IMR-90 (cell line): ENCODE measurements around the gene PAAF1. TPM values are rescaled to one million over a fixed set of nuclear protein-coding genes. Genes with fewer than 3 reads are reported as not detected.

Experiments used
- ATAC-seq: fragments of 200-7000 bp; cut with Tn5 transposase; 2 replicates; pipeline ENCODE4 v1.9.1; 2020; ENCODE audit warnings: low read depth, mild to moderate bottlenecking, moderate library complexity
- BruUV-seq: library from RNA; stranded (reverse); fragments of 400-500 nt; replicated peaks from 2 replicates; lab custom pipeline; 2021; lab: Mats Ljungman, UMichigan
- CTCF ChIA-PET: fragments of 300-600 bp; formaldehyde crosslinking; extraction: SDS; loops from one replicate; lab custom pipeline; 2021; ENCODE audit warnings: antibody characterized with exemption; lab: Yijun Ruan, JAX
- POLR2A ChIA-PET: fragments of 300-600 bp; sonication (Branson Sonifier 250); formaldehyde crosslinking; loops from one replicate; lab custom pipeline; 2022; ENCODE audit warnings: antibody characterized with exemption; ENCODE audit not compliant: unreplicated experiment; lab: Charles Lee
- DNase-seq: peaks from one replicate; pipeline ENCODE4 v3.0.0; 2013
- H2AFZ ChIP-seq: replicated peaks from 2 replicates; pipeline ENCODE3; 2013; ENCODE audit warnings: low read length, mild to moderate bottlenecking; ENCODE audit not compliant: poor library complexity
- H2AK5ac ChIP-seq: 2 replicates; pipeline ENCODE4 v1.6.1; 2013; ENCODE audit warnings: low read depth, low read length, inconsistent platforms
- H2AK9ac ChIP-seq: replicated peaks from 2 replicates; pipeline ENCODE3; 2013; ENCODE audit warnings: mild to moderate bottlenecking, low read depth, low read length, moderate library complexity; ENCODE audit not compliant: poor library complexity
- H2BK120ac ChIP-seq: 2 replicates; pipeline ENCODE4 v1.6.1; 2013; ENCODE audit warnings: low read depth, low read length, inconsistent platforms
- H2BK15ac ChIP-seq: 3 replicates; pipeline ENCODE4 v1.6.1; 2013; ENCODE audit warnings: low read depth, low read length, inconsistent platforms
- H2BK20ac ChIP-seq: 2 replicates; pipeline ENCODE4 v1.6.1; 2013; ENCODE audit warnings: low read depth, mild to moderate bottlenecking, inconsistent platforms, low read length, moderate library complexity
- H2BK5ac ChIP-seq: 2 replicates; pipeline ENCODE4 v1.6.1; 2013; ENCODE audit warnings: mild to moderate bottlenecking, low read depth, low read length, inconsistent platforms; ENCODE audit not compliant: poor library complexity, severe bottlenecking
- H3K14ac ChIP-seq: replicated peaks from 2 replicates; pipeline ENCODE4 v1.6.1; 2013; ENCODE audit warnings: low read depth, low read length, inconsistent platforms
- H3K18ac ChIP-seq: 2 replicates; pipeline ENCODE4 v1.6.1; 2013; ENCODE audit warnings: low read depth, low read length, control low read depth
- H3K23ac ChIP-seq: 2 replicates; pipeline ENCODE4 v1.6.1; 2013; ENCODE audit warnings: low read depth, low read length, inconsistent platforms
- H3K27ac ChIP-seq: 2 replicates; pipeline ENCODE4 v1.5.1; 2013; ENCODE audit warnings: mild to moderate bottlenecking, control low read depth, low read length; ENCODE audit not compliant: insufficient read depth
- H3K27me3 ChIP-seq: 2 replicates; pipeline ENCODE4 v1.6.1; 2013; ENCODE audit warnings: low read length; ENCODE audit not compliant: control insufficient read depth, insufficient read depth
- H3K36me3 ChIP-seq: 2 replicates; pipeline ENCODE4 v1.6.1; 2013; ENCODE audit warnings: low read length, mixed read lengths; ENCODE audit not compliant: control insufficient read depth, insufficient read depth
- H3K4ac ChIP-seq: 2 replicates; pipeline ENCODE4 v1.6.1; 2013; ENCODE audit warnings: low read depth, low read length, inconsistent platforms
- H3K4me1 ChIP-seq: 2 replicates; pipeline ENCODE4 v1.6.1; 2013; ENCODE audit warnings: low read length, mixed read lengths; ENCODE audit not compliant: control insufficient read depth, insufficient read depth
- H3K4me2 ChIP-seq: 2 replicates; pipeline ENCODE4 v1.6.1; 2013; ENCODE audit warnings: low read depth, mild to moderate bottlenecking, control low read depth, low read length, moderate library complexity
- H3K4me3 ChIP-seq: 2 replicates; pipeline ENCODE4 v1.5.1; 2013; ENCODE audit warnings: low read depth, mild to moderate bottlenecking, control low read depth, low read length, moderate library complexity; ENCODE audit not compliant: insufficient read depth
- H3K56ac ChIP-seq: 2 replicates; pipeline ENCODE4 v1.6.1; 2013; ENCODE audit warnings: low read length, inconsistent platforms; ENCODE audit not compliant: insufficient read depth; ENCODE audit errors: extremely low read depth
- H3K79me1 ChIP-seq, 2 experiments: 2 replicates each; pipeline ENCODE4 v1.6.1; 2013; ENCODE audit warnings: low read length in 2 of 2, inconsistent platforms in 1 of 2, low read depth in 1 of 2
- H3K9ac ChIP-seq: 2 replicates; pipeline ENCODE4 v1.6.1; 2013; ENCODE audit warnings: low read depth, low read length, control low read depth
- H3K9me1 ChIP-seq: 2 replicates; pipeline ENCODE4 v1.6.1; 2013; ENCODE audit warnings: low read length, inconsistent platforms; ENCODE audit not compliant: insufficient read depth
- H3K9me3 ChIP-seq: 2 replicates; pipeline ENCODE4 v1.6.1; 2013; ENCODE audit warnings: low read length; ENCODE audit not compliant: control insufficient read depth, insufficient read depth
- H4K20me1 ChIP-seq: 2 replicates; pipeline ENCODE4 v1.6.1; 2013; ENCODE audit warnings: low read length, inconsistent platforms; ENCODE audit not compliant: insufficient read depth
- H4K5ac ChIP-seq: 2 replicates; pipeline ENCODE4 v1.6.1; 2013; ENCODE audit warnings: mild to moderate bottlenecking, low read depth, low read length, control low read depth
- H4K8ac ChIP-seq, 2 experiments: 2 replicates each; pipeline ENCODE4 v1.6.1; 2013; ENCODE audit warnings: low read depth in 2 of 2, low read length in 2 of 2, control low read depth in 1 of 2, inconsistent platforms in 1 of 2
- H4K91ac ChIP-seq: 2 replicates; pipeline ENCODE4 v1.6.1; 2013; ENCODE audit warnings: low read depth, low read length, inconsistent platforms; ENCODE audit not compliant: insufficient read depth
- BHLHE40 ChIP-seq: fragments of 150-350 bp; IDR thresholded peaks from 2 replicates; pipeline ENCODE4 v1.6.1; 2016; ENCODE audit warnings: mild to moderate bottlenecking, low read depth, low read length
- CEBPB ChIP-seq: IDR thresholded peaks from 2 replicates; pipeline ENCODE4 v1.6.1; 2012; ENCODE audit warnings: low read depth, low read length, improper control_type of control experiment
- CHD1 ChIP-seq: IDR thresholded peaks from 2 replicates; pipeline ENCODE4 v1.6.1; 2012; ENCODE audit warnings: low read depth, low read length, improper control_type of control experiment
- FOS ChIP-seq: fragments of 150-350 bp; IDR thresholded peaks from 2 replicates; pipeline ENCODE4 v1.6.1; 2016; ENCODE audit warnings: low read depth, low read length
- MAFK ChIP-seq: IDR thresholded peaks from 2 replicates; pipeline ENCODE4 v1.6.1; 2012; ENCODE audit warnings: low read depth, low read length, improper control_type of control experiment
- MAZ ChIP-seq: IDR thresholded peaks from 2 replicates; pipeline ENCODE4 v1.6.1; 2012; ENCODE audit warnings: low read depth, mild to moderate bottlenecking, low read length, improper control_type of control experiment, moderate library complexity, borderline replicate concordance
- MXI1 ChIP-seq: IDR thresholded peaks from 2 replicates; pipeline ENCODE4 v1.6.1; 2012; ENCODE audit warnings: low read depth, mild to moderate bottlenecking, low read length, moderate library complexity, borderline replicate concordance
- NFE2L2 ChIP-seq: fragments of 150-350 bp; IDR thresholded peaks from 2 replicates; pipeline ENCODE4 v1.6.1; 2016; ENCODE audit warnings: low read depth, mild to moderate bottlenecking, low read length
- POLR2A ChIP-seq: IDR thresholded peaks from 2 replicates; pipeline ENCODE4 v1.6.1; 2012; ENCODE audit warnings: mild to moderate bottlenecking, low read depth, low read length
- RAD21 ChIP-seq: IDR thresholded peaks from 2 replicates; pipeline ENCODE4 v1.6.1; 2012; ENCODE audit warnings: low read length, improper control_type of control experiment
- RCOR1 ChIP-seq: IDR thresholded peaks from 2 replicates; pipeline ENCODE4 v1.6.1; 2012; ENCODE audit warnings: mild to moderate bottlenecking, low read length, improper control_type of control experiment; ENCODE audit not compliant: insufficient replicate concordance
- RFX5 ChIP-seq: IDR thresholded peaks from 2 replicates; pipeline ENCODE4 v1.8.0; 2012; ENCODE audit warnings: low read depth, mild to moderate bottlenecking, low read length, moderate library complexity
- SMC3 ChIP-seq: fragments of 150-350 bp; IDR thresholded peaks from 2 replicates; pipeline ENCODE4 v1.6.1; 2016; ENCODE audit warnings: low read depth, mild to moderate bottlenecking, antibody characterized with exemption, low read length, moderate library complexity
- WGBS, 2 experiments: methylation state at CpG; one replicate each; pipeline versions ENCODE4 v1.1.5 to v1.1.7; 2013; ENCODE audit warnings: missing lambda C conversion rate in 2 of 2; ENCODE audit not compliant: insufficient read length in 1 of 2; ENCODE audit errors: extremely low coverage in 2 of 2; 5-methylcytosine and 5-hydroxymethylcytosine counted together
- dilution Hi-C: fragments of 300-500 bp; cut with HindIII; formaldehyde crosslinking; loops from one replicate; pipeline ENCODE4 v1.14.3; 2018; ENCODE audit warnings: low sequenced_read_pairs; ENCODE audit not compliant: unreplicated experiment
- in situ Hi-C: fragments of 300-500 bp; cut with MboI; formaldehyde crosslinking; loops from 3 replicates; pipeline ENCODE4 v1.14.3; 2019; ENCODE audit warnings: low sequenced_read_pairs, inconsistent platforms, mixed read lengths
- intact Hi-C: fragments of 100-400 bp; cut with micrococcal nuclease; formaldehyde crosslinking; loops from 2 replicates; pipeline ENCODE4 v1.10.0; 2022
- polyA plus RNA-seq, 3 experiments: library from polyadenylated mRNA; depleted of rRNA; stranded (reverse); fragments of >200 nt; gene quantifications; 2 replicates each; pipeline ENCODE4 v1.2.3, GENCODE V29; 2012; ENCODE audit warnings: low replicate concordance in 1 of 3
- total RNA-seq: library from RNA; depleted of rRNA; stranded (reverse); fragments of >200 nt; gene quantifications from 2 replicates; pipeline ENCODE4 v1.2.3, GENCODE V29; 2012
- TF ChIP-seq, protein P1 (sequence below): fragments of 150-350 bp; IDR thresholded peaks from 2 replicates; pipeline ENCODE4 v1.6.1; 2016; ENCODE audit warnings: low read depth, mild to moderate bottlenecking, low read length, moderate library complexity, borderline replicate concordance
- TF ChIP-seq, protein P2 (sequence below): fragments of 150-350 bp; IDR thresholded peaks from 2 replicates; pipeline ENCODE4 v1.6.1; 2017; ENCODE audit warnings: mild to moderate bottlenecking, antibody characterized with exemption, low read length, low read depth
- TF ChIP-seq, protein P3 (sequence below): conservative IDR thresholded peaks from 2 replicates; pipeline ENCODE4 v1.5.1; 2012; ENCODE audit warnings: mild to moderate bottlenecking, low read depth, low read length, improper control_type of control experiment

Gene PAAF1
- total and polyA plus RNA-seq, 2 of the 4 experiments (the other 2 are of a cell fraction) = 15.1 to 16.4 TPM

DNA sequence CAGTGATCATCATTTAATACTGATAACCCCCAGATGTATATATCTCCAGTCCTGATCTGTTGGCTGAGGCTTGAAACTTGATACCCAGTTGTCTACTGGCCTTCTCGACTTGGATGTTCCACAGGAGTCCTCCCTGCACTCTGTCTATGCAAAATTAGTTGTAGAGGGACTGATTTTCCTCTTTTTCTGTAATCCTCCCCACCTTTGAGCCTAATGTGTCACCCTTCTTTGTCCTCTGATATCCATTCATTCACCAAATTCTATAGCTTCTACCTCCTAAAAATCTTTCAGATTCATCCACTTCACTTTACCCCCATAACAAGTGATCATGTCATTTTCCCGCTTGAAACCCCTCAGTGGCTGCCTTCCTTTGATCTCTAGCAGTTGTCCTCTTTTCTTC is 16.6 kb upstream of the PAAF1 start:
- no peak overlapping the region for H3K9ac ChIP-seq
- peaks cover 2% of the 10 kb centered on the region; the same call in 1 of the 2 replicates for H3K36me3 ChIP-seq
- TF ChIP-seq SMC3 = no peak
- no peak for TF ChIP-seq RAD21
- no peak for TF ChIP-seq BHLHE40
- TF ChIP-seq CHD1 = no peak
- TF ChIP-seq RCOR1 = no peak
- no peak for TF ChIP-seq RFX5
- no peak for TF ChIP-seq MAFK
- TF ChIP-seq, protein P1, sequence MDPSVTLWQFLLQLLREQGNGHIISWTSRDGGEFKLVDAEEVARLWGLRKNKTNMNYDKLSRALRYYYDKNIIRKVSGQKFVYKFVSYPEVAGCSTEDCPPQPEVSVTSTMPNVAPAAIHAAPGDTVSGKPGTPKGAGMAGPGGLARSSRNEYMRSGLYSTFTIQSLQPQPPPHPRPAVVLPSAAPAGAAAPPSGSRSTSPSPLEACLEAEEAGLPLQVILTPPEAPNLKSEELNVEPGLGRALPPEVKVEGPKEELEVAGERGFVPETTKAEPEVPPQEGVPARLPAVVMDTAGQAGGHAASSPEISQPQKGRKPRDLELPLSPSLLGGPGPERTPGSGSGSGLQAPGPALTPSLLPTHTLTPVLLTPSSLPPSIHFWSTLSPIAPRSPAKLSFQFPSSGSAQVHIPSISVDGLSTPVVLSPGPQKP = no peak
- no peak for TF ChIP-seq POLR2A
- TF ChIP-seq, protein P2, sequence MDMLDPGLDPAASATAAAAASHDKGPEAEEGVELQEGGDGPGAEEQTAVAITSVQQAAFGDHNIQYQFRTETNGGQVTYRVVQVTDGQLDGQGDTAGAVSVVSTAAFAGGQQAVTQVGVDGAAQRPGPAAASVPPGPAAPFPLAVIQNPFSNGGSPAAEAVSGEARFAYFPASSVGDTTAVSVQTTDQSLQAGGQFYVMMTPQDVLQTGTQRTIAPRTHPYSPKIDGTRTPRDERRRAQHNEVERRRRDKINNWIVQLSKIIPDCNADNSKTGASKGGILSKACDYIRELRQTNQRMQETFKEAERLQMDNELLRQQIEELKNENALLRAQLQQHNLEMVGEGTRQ = no peak
- TF ChIP-seq FOS = no peak
- no peak for TF ChIP-seq NFE2L2
- no peak for TF ChIP-seq MAZ
- TF ChIP-seq MXI1 = no peak
- TF ChIP-seq, protein P3, sequence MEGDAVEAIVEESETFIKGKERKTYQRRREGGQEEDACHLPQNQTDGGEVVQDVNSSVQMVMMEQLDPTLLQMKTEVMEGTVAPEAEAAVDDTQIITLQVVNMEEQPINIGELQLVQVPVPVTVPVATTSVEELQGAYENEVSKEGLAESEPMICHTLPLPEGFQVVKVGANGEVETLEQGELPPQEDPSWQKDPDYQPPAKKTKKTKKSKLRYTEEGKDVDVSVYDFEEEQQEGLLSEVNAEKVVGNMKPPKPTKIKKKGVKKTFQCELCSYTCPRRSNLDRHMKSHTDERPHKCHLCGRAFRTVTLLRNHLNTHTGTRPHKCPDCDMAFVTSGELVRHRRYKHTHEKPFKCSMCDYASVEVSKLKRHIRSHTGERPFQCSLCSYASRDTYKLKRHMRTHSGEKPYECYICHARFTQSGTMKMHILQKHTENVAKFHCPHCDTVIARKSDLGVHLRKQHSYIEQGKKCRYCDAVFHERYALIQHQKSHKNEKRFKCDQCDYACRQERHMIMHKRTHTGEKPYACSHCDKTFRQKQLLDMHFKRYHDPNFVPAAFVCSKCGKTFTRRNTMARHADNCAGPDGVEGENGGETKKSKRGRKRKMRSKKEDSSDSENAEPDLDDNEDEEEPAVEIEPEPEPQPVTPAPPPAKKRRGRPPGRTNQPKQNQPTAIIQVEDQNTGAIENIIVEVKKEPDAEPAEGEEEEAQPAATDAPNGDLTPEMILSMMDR = no peak
- TF ChIP-seq CEBPB = no peak
- peaks cover 3% of the 10 kb centered on the region; the same call in 1 of the 2 replicates for H3K9me1 ChIP-seq
- no peak for DNase-seq
- H4K8ac ChIP-seq = no peak overlapping the region
- no peak overlapping the region for H3K4me2 ChIP-seq
- no CpG with 5 or more reads among the region's 2 CpGs for WGBS, 2 experiments
- no peak overlapping the region for H3K4me3 ChIP-seq
- H3K23ac ChIP-seq = no peak overlapping the region
- no peaks in the 10 kb centered on the region for H3K9me3 ChIP-seq
- no peaks in the 10 kb centered on the region for H3K4me1 ChIP-seq
- no peak overlapping the region for H3K18ac ChIP-seq
- no peak overlapping the region for H2AK5ac ChIP-seq
- H2BK20ac ChIP-seq = no peak overlapping the region
- no peak overlapping the region for H4K91ac ChIP-seq
- no peak overlapping the region for H2BK5ac ChIP-seq
- no peak for ATAC-seq
- H3K14ac ChIP-seq = no peak overlapping the region
- CTCF ChIA-PET = interaction anchor here (0.6 kb wide), 1 partner anchor 45 kb away, joined by 8 read pairs; no protein-coding TSS in a partner anchor
- H3K56ac ChIP-seq = no peak overlapping the region
- no peaks in the 10 kb centered on the region for H3K27me3 ChIP-seq
- H2AK9ac ChIP-seq = no peak overlapping the region
- no peaks in the 10 kb centered on the region; a peak in 1 of 4 replicates for H3K79me1 ChIP-seq
- POLR2A ChIA-PET = no interaction called here
- no peak overlapping the region for H3K4ac ChIP-seq
- dilution Hi-C loops = no loop called here
- no peak overlapping the region for H2BK120ac ChIP-seq
- BruUV-seq = no TSS peak
- no peak overlapping the region for H2BK15ac ChIP-seq
- intact Hi-C loops = no loop called here
- no peak overlapping the region for H3K27ac ChIP-seq
- H4K20me1 ChIP-seq = no peaks in the 10 kb centered on the region
- no peak overlapping the region for H2AFZ ChIP-seq
- no peak overlapping the region for H4K5ac ChIP-seq
- in situ Hi-C loops = no loop called here
